ENCODE results near the gene RDH16.
"Not testable (repeated sequence)": the region's sequence is repeated elsewhere in the genome, so short reads cannot be mapped to it uniquely, and the experiment has no call there.

The RDH16 gene

GRCh38 chr12:56921346-56921745, 36.1 kb downstream of the RDH16 start:
- no peak for DNase-seq (ENCODE audit: low read depth, low spot score)

- not testable (repeated sequence) for DNase-seq (ENCODE audit: low read depth, low spot score)
Measured at GRCh38 chr12:56918139-56918538, 39.3 kb downstream of the RDH16 start.

GRCh38 chr12:56916996-56917333, 40.4 kb downstream of the RDH16 start:
- DNase-seq (ENCODE audit: low read depth, low spot score), result no peak

- no peak for DNase-seq (ENCODE audit: low read depth, low spot score)
Measured at GRCh38 chr12:56916296-56916995, 41.0 kb downstream of the RDH16 start.

DNA sequence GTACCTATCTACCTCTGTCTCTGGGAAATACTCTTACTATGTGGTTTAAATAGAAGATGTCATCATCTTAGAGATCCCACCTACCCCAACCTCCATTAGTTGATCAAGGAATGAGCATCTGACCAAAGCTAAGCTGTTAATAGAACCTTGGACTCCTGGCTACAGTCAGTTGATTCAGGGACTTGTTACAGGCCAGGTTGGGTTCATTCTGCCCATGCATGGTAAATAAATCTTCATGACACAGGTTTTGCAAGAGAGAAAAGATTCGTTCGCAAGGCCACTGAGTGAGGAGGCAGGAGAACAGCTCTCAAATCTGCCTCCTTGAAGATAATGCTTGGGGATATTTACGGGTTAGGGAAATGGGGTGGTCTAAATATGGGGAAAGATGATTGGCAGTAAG, 42.7 kb downstream of the RDH16 start:
- no peak for DNase-seq (ENCODE audit: low read depth, low spot score)

- no peak for DNase-seq (ENCODE audit: low read depth, low spot score)
Measured at GRCh38 chr12:56914256-56914655, 43.2 kb downstream of the RDH16 start.

GRCh38 chr12:56909403-56909802, 48.0 kb downstream of the RDH16 start:
- not testable (repeated sequence) for DNase-seq (ENCODE audit: low read depth, low spot score)

- DNase-seq (ENCODE audit: low read depth, low spot score), result no peak
Measured at GRCh38 chr12:56908136-56908535, 49.3 kb downstream of the RDH16 start.

DNA sequence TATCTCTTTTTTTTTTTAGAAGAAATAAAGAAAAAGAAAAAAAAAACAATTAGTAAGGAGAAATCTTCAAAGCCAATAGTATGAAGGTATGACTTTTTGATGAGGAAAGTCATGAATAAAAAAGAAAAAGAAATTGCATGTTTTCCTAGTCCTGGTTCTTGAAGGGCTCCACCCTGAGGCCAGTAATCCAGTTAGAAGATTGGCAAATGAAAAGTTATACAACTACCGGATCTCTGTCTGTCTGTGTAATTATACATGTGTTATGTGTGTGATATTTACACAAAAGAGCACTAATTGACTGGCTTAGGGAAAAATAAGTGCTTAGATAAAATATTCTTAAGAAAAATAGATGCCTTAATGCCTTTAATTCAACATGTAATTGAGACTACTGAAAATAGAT, 51.6 kb downstream of the RDH16 start:
- DNase-seq (ENCODE audit: low read depth, low spot score), result no peak

DNA sequence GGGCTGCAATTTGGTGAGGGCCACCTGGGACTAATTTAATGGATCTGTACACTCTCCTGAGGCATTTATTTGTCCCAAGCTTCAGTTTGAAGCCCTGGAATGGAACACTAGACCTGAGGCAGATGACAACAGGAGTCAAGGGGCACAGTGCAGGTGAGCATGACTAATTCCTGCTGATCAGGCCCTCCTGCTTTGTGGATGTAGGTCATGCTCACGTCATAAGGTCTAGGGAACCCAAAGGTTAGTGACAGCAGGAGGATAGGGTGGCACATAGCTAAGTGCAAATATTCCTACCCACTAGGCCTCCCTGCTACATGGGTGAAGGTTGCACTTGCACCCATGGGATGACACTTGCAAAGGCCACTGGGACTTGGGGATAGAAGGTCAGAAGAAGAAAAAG, 54.0 kb downstream of the RDH16 start:
- DNase-seq (ENCODE audit: low read depth, low spot score), result no peak
